Renal pelvis (tissue), 4 donors: ENCODE results near the gene ARHGEF4. TPM values are rescaled to one million over a fixed set of nuclear protein-coding genes. Genes with fewer than 3 reads are reported as not detected.

Experiments used
- DNase-seq: peaks from one replicate; pipeline ENCODE4 v3.0.0-alpha.2; 2013
- polyA plus RNA-seq, 3 donors: library from polyadenylated mRNA; unstranded; fragments of 120-200 nt; gene quantifications; one replicate each; pipeline ENCODE4 v1.2.1, GENCODE V29; 2013; ENCODE audit not compliant: insufficient read length in 3 of 3

The ARHGEF4 gene
- polyA plus RNA-seq, 3 donors, result 6.5 to 8.4 (median 8.0) TPM

GRCh38 chr2:131011486-131011885 is 174.8 kb downstream of the ARHGEF4 start:
- no peak for DNase-seq

- no peak for DNase-seq
These were observed 177.4 kb downstream of the ARHGEF4 start for GRCh38 chr2:131014141-131014540.

- DNase-seq, result no peak
These were observed 179.1 kb downstream of the ARHGEF4 start for GRCh38 chr2:131015764-131016163.

- DNase-seq, result no peak
These were observed 180.4 kb downstream of the ARHGEF4 start for GRCh38 chr2:131016826-131017741.

GRCh38 chr2:131022731-131023130 is 186.0 kb downstream of the ARHGEF4 start:
- no peak for DNase-seq

- DNase-seq, result no peak
These were observed 187.0 kb downstream of the ARHGEF4 start for GRCh38 chr2:131023758-131024157.

GRCh38 chr2:131026919-131027318 is 190.2 kb downstream of the ARHGEF4 start:
- no peak for DNase-seq

- no peak for DNase-seq
These were observed 191.1 kb downstream of the ARHGEF4 start for GRCh38 chr2:131027566-131028528.

- no peak for DNase-seq
These were observed 193.1 kb downstream of the ARHGEF4 start for GRCh38 chr2:131029812-131030211.

GRCh38 chr2:131030478-131030971 is 193.8 kb downstream of the ARHGEF4 start:
- DNase-seq, result no peak

- no peak for DNase-seq
These were observed 194.7 kb downstream of the ARHGEF4 start for GRCh38 chr2:131031431-131031841.

GRCh38 chr2:131031875-131032274 is 195.2 kb downstream of the ARHGEF4 start:
- DNase-seq, result no peak

GRCh38 chr2:131032393-131032836 is 195.7 kb downstream of the ARHGEF4 start:
- no peak for DNase-seq

GRCh38 chr2:131033786-131034121 is 197.0 kb downstream of the ARHGEF4 start:
- DNase-seq, result no peak

GRCh38 chr2:131034122-131035051 is 197.7 kb downstream of the ARHGEF4 start:
- DNase-seq, result no peak

- DNase-seq, result no peak
These were observed 198.6 kb downstream of the ARHGEF4 start for GRCh38 chr2:131035112-131035825.

GRCh38 chr2:131035826-131036231 is 199.1 kb downstream of the ARHGEF4 start:
- no peak for DNase-seq

- DNase-seq, result no peak
These were observed 199.6 kb downstream of the ARHGEF4 start for GRCh38 chr2:131036269-131036668.

GRCh38 chr2:131036696-131037397 is 200.1 kb downstream of the ARHGEF4 start:
- DNase-seq, result no peak
